Naive B cell (primary cell): ENCODE results near the gene G3BP1. TPM values are rescaled to one million over a fixed set of nuclear protein-coding genes. Genes with fewer than 3 reads are reported as not detected.
"Not testable (repeated sequence)": the region's sequence is repeated elsewhere in the genome, so short reads cannot be mapped to it uniquely, and the experiment has no call there.

Experiments
- ATAC-seq, 2 donors: fragments of 150-1000 bp; cut with Tn5 transposase; 2 replicates each; pipeline ENCODE4 v1.10.0; 2021; ENCODE audit warnings: low read depth in 2 of 2, mild to moderate bottlenecking in 2 of 2, moderate library complexity in 2 of 2
- DNase-seq: peaks from one replicate; pipeline ENCODE4 v3.0.0; 2022
- H3K27ac Mint-ChIP-seq, 6 donors: one replicate each; pipeline ENCODE4 v1.8.0; 2020 to 2022; ENCODE audit warnings: mild to moderate bottlenecking in 6 of 6, mixed read lengths in 6 of 6, moderate library complexity in 5 of 6, inconsistent platforms in 2 of 6
- H3K27me3 Mint-ChIP-seq, 3 donors: one replicate each; pipeline ENCODE4 v1.8.0; 2021 to 2022; ENCODE audit warnings: mixed read lengths in 3 of 3, mild to moderate bottlenecking in 1 of 3
- H3K36me3 Mint-ChIP-seq, 2 donors: one replicate each; pipeline ENCODE4 v1.8.0; 2020 to 2022; ENCODE audit warnings: mixed read lengths in 2 of 2, inconsistent platforms in 1 of 2, mild to moderate bottlenecking in 1 of 2
- H3K4me1 Mint-ChIP-seq, 3 donors: one replicate each; pipeline ENCODE4 v1.8.0; 2020 to 2022; ENCODE audit warnings: mixed read lengths in 3 of 3, inconsistent platforms in 1 of 3, mild to moderate bottlenecking in 1 of 3, moderate library complexity in 1 of 3
- H3K4me3 Mint-ChIP-seq, 8 donors: one replicate each; pipeline ENCODE4 v1.8.0; 2020 to 2022; ENCODE audit warnings: mild to moderate bottlenecking in 8 of 8, mixed read lengths in 8 of 8, moderate library complexity in 8 of 8, inconsistent platforms in 2 of 8
- H3K9me3 Mint-ChIP-seq, 7 donors: one replicate each; pipeline ENCODE4 v1.8.0; 2020 to 2022; ENCODE audit warnings: mixed read lengths in 7 of 7, mild to moderate bottlenecking in 5 of 7, inconsistent platforms in 2 of 7, moderate library complexity in 1 of 7
- polyA plus RNA-seq, 6 donors: library from polyadenylated mRNA; unstranded; fragments of 300-500 nt; fragmentation: Illumina TruSeq; gene quantifications; one replicate each; pipeline ENCODE4 v1.2.3, GENCODE V29; 2021; ENCODE audit warnings: low read depth in 6 of 6

Gene G3BP1
- polyA plus RNA-seq, 6 donors from 2014 or later: 93.9 to 151 (median 135) TPM

GRCh38 chr5:151815051-151815450 is 43.3 kb downstream of the G3BP1 start:
- peak overlapping the region in 1 of 6 donors; percentile 39 for H3K27ac Mint-ChIP-seq
- peaks cover 0 to 3% (median 0%) of the 10 kb centered on the region in 7 donors for H3K9me3 Mint-ChIP-seq
- no peak overlapping the region for H3K4me3 Mint-ChIP-seq
- ATAC-seq (no peak), DNase-seq (no peak)
- peaks cover 13% of the 10 kb centered on the region in 2 donors for H3K36me3 Mint-ChIP-seq
- H3K4me1 Mint-ChIP-seq: no peaks in the 10 kb centered on the region
- no peaks in the 10 kb centered on the region for H3K27me3 Mint-ChIP-seq

DNA sequence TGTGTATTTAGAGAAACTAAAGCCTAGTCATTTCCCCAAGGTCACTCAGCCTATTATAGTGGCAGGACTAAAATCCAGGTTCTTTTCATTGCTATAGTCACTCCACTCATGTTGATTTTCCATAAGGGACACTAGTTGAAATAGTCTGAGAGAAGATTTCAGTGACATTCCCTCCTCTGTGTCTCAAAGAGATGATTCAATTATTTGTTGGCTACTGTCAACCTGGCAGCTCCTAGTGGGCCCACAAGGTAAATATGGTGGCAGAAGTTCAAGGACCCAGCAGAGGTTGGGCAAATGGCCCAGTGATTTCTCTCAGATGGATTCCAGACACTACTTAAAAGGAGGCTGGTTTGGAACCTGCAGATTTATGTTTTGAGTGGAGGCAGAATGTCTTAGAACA is 48.1 kb downstream of the G3BP1 start:
- Mint-ChIP-seq H3K36me3 (no peaks in the 10 kb centered on the region), H3K9me3 (no peaks in the 10 kb centered on the region), H3K4me3 (no peak overlapping the region), H3K27ac (no peak overlapping the region), H3K4me1 (no peaks in the 10 kb centered on the region), H3K27me3 (no peaks in the 10 kb centered on the region)
- DNase-seq (no peak), ATAC-seq (no peak)

GRCh38 chr5:151820271-151820670 is 48.5 kb downstream of the G3BP1 start:
- Mint-ChIP-seq H3K36me3 (no peaks in the 10 kb centered on the region), H3K9me3 (no peaks in the 10 kb centered on the region), H3K27me3 (no peaks in the 10 kb centered on the region), H3K4me1 (peaks cover 0 to under 1% (median 0%) of the 10 kb centered on the region in 3 donors), H3K27ac (no peak overlapping the region), H3K4me3 (no peak overlapping the region)
- ATAC-seq (no peak), DNase-seq (no peak)

- no peak for ATAC-seq
- no peaks in the 10 kb centered on the region for H3K9me3 Mint-ChIP-seq
- no peak overlapping the region for H3K4me3 Mint-ChIP-seq
- no peaks in the 10 kb centered on the region for H3K27me3 Mint-ChIP-seq
- H3K36me3 Mint-ChIP-seq: no peaks in the 10 kb centered on the region
- peaks cover 0 to 4% (median 0%) of the 10 kb centered on the region in 3 donors for H3K4me1 Mint-ChIP-seq
- H3K27ac Mint-ChIP-seq: peak overlapping the region in 1 of 6 donors; percentile 46
- DNase-seq: no peak
Observed at GRCh38 chr5:151820903-151821302, 49.1 kb downstream of the G3BP1 start.

DNA sequence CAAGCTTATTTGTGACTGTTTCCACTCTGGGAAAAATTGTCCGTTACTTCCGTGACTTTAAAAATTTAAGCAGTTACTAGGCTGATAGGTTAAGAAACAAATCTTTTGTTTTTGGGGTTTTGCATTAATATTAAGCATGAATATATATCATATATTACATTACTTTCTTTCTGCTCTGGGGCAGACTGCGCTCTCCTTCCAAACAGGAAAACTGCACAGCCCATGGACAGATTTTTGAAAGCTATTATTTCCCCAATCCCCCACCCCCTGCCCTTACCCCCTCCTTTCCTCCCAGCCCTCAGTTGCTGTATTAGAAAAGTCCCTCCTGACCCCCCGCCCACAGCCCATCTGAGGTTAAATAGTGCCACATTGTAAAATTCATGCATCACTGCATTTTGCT is 50.4 kb downstream of the G3BP1 start:
- DNase-seq (no peak), ATAC-seq (no peak)
- no peaks in the 10 kb centered on the region for H3K27me3 Mint-ChIP-seq
- no peak overlapping the region for H3K4me3 Mint-ChIP-seq
- H3K36me3 Mint-ChIP-seq: no peaks in the 10 kb centered on the region
- peak overlapping the region in 1 of 6 donors; percentile 27 for H3K27ac Mint-ChIP-seq
- peaks cover 0 to 4% (median 0%) of the 10 kb centered on the region in 3 donors for H3K4me1 Mint-ChIP-seq
- H3K9me3 Mint-ChIP-seq: no peaks in the 10 kb centered on the region

DNA sequence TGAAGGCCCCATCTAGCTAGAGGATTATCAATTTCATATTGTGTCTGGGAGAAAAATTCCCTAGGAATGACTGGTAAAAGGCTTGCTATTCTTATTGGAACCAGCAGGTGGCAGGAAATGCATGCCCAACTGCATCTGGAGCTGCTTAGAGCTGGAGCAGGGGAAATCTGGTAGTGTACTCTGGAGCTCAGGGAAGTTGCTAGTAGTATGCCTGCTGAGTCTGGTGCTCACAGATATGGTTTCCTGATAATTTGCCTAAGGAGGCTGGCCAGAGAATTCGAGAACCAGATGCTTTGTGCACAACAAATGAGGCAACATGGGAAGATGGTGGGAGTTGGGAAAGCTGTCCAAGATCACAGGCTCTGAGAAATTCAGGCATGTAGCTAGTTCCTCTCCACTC is 53.7 kb downstream of the G3BP1 start:
- no peak overlapping the region for H3K27ac Mint-ChIP-seq

DNA sequence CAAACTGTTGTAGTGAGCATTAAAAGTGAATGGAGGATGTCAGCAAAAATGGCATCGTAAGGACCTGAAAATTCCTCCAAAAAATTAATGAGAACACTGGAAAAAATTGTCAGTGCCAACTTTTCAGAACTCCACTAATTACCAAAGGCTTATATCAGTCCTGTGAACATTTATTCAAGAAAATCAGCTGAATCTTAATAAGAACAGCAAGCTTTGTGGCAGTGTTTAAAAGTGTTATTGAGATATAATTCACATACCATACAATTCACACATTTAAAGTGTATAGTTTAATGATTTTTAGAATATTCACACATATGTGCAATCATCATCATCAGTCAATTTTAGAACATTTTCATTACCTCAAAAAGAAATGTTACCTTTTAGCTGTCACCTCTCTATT is 57.6 kb downstream of the G3BP1 start:
- ATAC-seq: no peak
- Mint-ChIP-seq H3K27me3 (peaks cover 0 to 6% (median 0%) of the 10 kb centered on the region in 3 donors), H3K4me3 (no peak overlapping the region), H3K27ac (no peak overlapping the region), H3K36me3 (peaks cover 19 to 27% of the 10 kb centered on the region in 2 donors), H3K9me3 (peaks cover 13 to 30% (median 28%) of the 10 kb centered on the region in 7 donors), H3K4me1 (peaks cover 0 to 4% (median 0%) of the 10 kb centered on the region in 3 donors)
- DNase-seq: no peak

More for the DNA sequence above, 53.7 kb downstream of the G3BP1 start:
- no peaks in the 10 kb centered on the region for H3K9me3 Mint-ChIP-seq
- no peak overlapping the region for H3K4me3 Mint-ChIP-seq
- H3K27me3 Mint-ChIP-seq: no peaks in the 10 kb centered on the region
- H3K4me1 Mint-ChIP-seq: peaks cover 0 to 4% (median 0%) of the 10 kb centered on the region in 3 donors
- peaks cover 0 to 4% of the 10 kb centered on the region in 2 donors for H3K36me3 Mint-ChIP-seq
- no peak for ATAC-seq
- peak; percentile 14 for DNase-seq

DNA sequence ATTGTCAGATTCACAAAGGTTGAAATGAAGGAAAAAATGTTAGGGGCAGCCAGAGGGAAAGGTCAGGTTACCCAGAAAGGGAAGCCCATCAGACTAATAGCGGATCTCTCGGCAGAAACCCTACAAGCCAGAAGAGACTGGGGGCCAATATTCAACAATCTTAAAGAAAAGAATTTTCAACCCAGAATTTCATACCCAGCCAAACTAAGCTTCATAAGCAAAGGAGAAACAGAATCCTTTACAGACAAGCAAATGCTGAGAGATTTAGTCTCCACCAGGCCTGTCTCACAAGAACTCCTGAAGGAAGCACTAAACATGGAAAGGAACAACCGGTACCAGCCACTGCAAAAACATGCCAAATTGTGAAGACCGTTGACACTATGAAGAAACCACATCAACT is 61.1 kb downstream of the G3BP1 start:
- not testable (repeated sequence) for ATAC-seq, DNase-seq, H3K4me1 Mint-ChIP-seq, H3K27me3 Mint-ChIP-seq, H3K27ac Mint-ChIP-seq
- H3K4me3 Mint-ChIP-seq: peak overlapping the region in 1 of 8 donors; percentile 21
- H3K36me3 Mint-ChIP-seq: peaks cover 20 to 37% of the 10 kb centered on the region in 2 donors
- peaks cover 22 to 63% (median 56%) of the 10 kb centered on the region in 7 donors for H3K9me3 Mint-ChIP-seq

- no peak for ATAC-seq
- Mint-ChIP-seq H3K9me3 (peaks cover 0 to 10% (median 2%) of the 10 kb centered on the region in 7 donors), H3K36me3 (no peaks in the 10 kb centered on the region)
Observed at GRCh38 chr5:151846765-151847164, 75.0 kb downstream of the G3BP1 start.

DNA sequence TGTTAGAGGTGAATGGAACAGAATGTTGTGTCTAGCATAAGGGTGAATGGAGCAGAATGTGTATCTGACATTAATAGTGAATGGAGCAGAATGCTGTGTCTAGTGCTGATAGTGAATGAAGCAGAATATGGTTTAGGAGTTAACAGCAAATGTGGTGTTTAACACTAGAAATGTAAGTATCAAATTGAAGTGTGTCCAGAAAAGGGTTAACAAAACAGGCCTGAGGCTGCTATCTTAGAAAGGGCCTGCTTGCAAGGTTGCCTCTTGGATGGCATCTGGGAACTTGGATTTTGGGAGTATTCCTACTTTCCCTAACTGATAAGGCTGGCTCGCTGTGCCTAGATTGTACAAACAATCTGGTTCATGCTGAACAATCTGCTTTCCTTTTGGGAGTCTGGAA is 76.1 kb downstream of the G3BP1 start:
- Mint-ChIP-seq H3K4me1 (no peaks in the 10 kb centered on the region), H3K27me3 (no peaks in the 10 kb centered on the region), H3K4me3 (no peak overlapping the region), H3K27ac (no peak overlapping the region), H3K36me3 (no peaks in the 10 kb centered on the region), H3K9me3 (peaks cover 0 to 4% (median 0%) of the 10 kb centered on the region in 7 donors)
- DNase-seq (no peak), ATAC-seq (no peak)

More at GRCh38 chr5:151846765-151847164, 75.0 kb downstream of the G3BP1 start:
- no peaks in the 10 kb centered on the region for H3K4me1 Mint-ChIP-seq
- H3K27ac Mint-ChIP-seq: no peak overlapping the region
- DNase-seq: no peak
- no peak overlapping the region for H3K4me3 Mint-ChIP-seq
- H3K27me3 Mint-ChIP-seq: no peaks in the 10 kb centered on the region

DNA sequence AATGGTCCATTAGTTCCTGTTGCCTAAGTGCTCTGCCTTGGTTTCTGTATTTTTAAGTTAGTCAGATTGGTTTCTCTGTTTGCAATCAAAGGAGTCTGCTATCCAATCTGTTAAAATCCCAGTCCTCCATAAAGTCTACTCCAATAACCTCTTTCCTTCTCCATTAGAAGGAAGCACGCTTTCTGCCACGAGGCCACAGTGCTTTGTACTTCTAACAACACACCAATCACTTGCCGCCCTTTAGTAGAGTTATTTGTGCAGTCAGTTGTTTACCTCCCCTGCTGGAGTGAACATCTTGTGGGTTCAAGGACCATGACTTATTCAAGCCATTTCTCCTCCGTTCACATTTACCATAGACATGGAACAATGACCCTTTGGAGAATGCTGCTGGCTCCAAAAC is 83.9 kb downstream of the G3BP1 start:
- ATAC-seq (no peak), DNase-seq (no peak)
- Mint-ChIP-seq H3K4me1 (no peaks in the 10 kb centered on the region), H3K27me3 (peaks cover 0 to 17% (median 0%) of the 10 kb centered on the region in 3 donors), H3K27ac (peak overlapping the region in 1 of 6 donors; percentile 45), H3K4me3 (no peak overlapping the region), H3K36me3 (no peaks in the 10 kb centered on the region), H3K9me3 (no peaks in the 10 kb centered on the region)

DNA sequence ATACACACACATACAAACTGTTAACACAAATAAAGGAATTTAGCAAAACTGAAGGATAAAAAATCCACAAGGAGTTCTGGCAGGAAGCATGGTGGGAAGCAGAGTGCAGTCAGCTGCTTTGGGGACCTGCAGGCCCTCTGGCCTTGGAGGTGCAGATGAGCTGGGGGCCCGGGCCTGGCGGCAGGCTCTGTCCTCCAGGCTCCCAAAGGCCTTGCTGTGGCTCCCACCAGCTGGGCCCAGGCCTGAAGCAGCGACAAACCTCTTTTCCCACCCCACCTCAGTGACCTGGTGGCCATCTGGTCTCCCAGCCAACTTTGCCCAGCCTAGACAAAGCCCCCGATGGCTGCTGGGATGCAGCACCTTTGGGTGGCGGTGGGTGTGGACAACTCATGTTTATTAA is 85.1 kb downstream of the G3BP1 start:
- Mint-ChIP-seq H3K27ac (no peak overlapping the region), H3K36me3 (no peaks in the 10 kb centered on the region), H3K4me3 (no peak overlapping the region), H3K4me1 (no peaks in the 10 kb centered on the region), H3K9me3 (peaks cover 0 to 3% (median 0%) of the 10 kb centered on the region in 7 donors), H3K27me3 (peaks cover 0 to 17% (median 0%) of the 10 kb centered on the region in 3 donors)
- no peak for DNase-seq
- ATAC-seq: no peak

- not testable (repeated sequence) for H3K4me1 Mint-ChIP-seq, H3K4me3 Mint-ChIP-seq, ATAC-seq, DNase-seq, H3K27ac Mint-ChIP-seq, H3K36me3 Mint-ChIP-seq, H3K9me3 Mint-ChIP-seq
- peaks cover 2 to 20% (median 13%) of the 10 kb centered on the region in 3 donors for H3K27me3 Mint-ChIP-seq
Observed at GRCh38 chr5:151860867-151861266, 89.1 kb downstream of the G3BP1 start.
